Mucosa of descending colon (tissue), 3 donors: ENCODE measurements around the gene POU2F1. TPM values are rescaled to one million over a fixed set of nuclear protein-coding genes. Genes with fewer than 3 reads are reported as not detected.

Source experiments
- ATAC-seq: fragments of 200-7000 bp; cut with Tn5 transposase; one replicate; pipeline ENCODE4 v1.9.1; 2020; ENCODE audit warnings: mild to moderate bottlenecking, moderate library complexity
- DNase-seq, 3 donors: peaks; one replicate each; pipeline ENCODE4 v3.0.0-alpha.2; 2020
- H3K36me3 ChIP-seq: fragments of 200-600 bp; one replicate; pipeline ENCODE4 v1.8.0; 2021; ENCODE audit warnings: low read depth, mild to moderate bottlenecking
- H3K4me1 ChIP-seq: fragments of 200-600 bp; one replicate; pipeline ENCODE4 v1.8.0; 2021; ENCODE audit warnings: low read depth, mild to moderate bottlenecking
- H3K4me3 ChIP-seq: fragments of 200-600 bp; one replicate; pipeline ENCODE4 v1.8.0; 2021; ENCODE audit warnings: mild to moderate bottlenecking
- H3K9me3 ChIP-seq: fragments of 200-600 bp; one replicate; pipeline ENCODE4 v1.8.0; 2021; ENCODE audit warnings: mild to moderate bottlenecking
- intact Hi-C, 2 donors: fragments of 100-400 bp; cut with DNase I in 1 of 2; cut with micrococcal nuclease in 1 of 2; formaldehyde crosslinking; loops; one replicate each; pipeline versions ENCODE4 v1.11.0 to v1.11.1; 2022; cut with DNase I, micrococcal nuclease
- total RNA-seq, 3 donors: library from RNA; stranded (reverse); fragmentation: NEBNext Ultra II Directional in 2 of 3; extraction: Animal tissue kit (Norgen Biotek cat#: 25700) in 2 of 3; gene quantifications; one replicate each; pipeline versions ENCODE4 v1.2.1 to v1.2.4, GENCODE V29; 2021 to 2023
- TF ChIP-seq, protein P1 (sequence below): fragments of 200-600 bp; IDR thresholded peaks from one replicate; pipeline ENCODE4 v1.8.0; 2022; ENCODE audit warnings: antibody characterized with exemption, mild to moderate bottlenecking
- donor health status: DM: no; HTN: no; CAD: no; lungs with moderate emphysema.
- donor health status: DM: no; HTN: no; CAD: no.
- donor health status: DM: no; HTN: yes; CAD: no.

Gene POU2F1
- total RNA-seq, 3 donors from 2014 or later = 16.9 to 18.5 (median 18.0) TPM

DNA sequence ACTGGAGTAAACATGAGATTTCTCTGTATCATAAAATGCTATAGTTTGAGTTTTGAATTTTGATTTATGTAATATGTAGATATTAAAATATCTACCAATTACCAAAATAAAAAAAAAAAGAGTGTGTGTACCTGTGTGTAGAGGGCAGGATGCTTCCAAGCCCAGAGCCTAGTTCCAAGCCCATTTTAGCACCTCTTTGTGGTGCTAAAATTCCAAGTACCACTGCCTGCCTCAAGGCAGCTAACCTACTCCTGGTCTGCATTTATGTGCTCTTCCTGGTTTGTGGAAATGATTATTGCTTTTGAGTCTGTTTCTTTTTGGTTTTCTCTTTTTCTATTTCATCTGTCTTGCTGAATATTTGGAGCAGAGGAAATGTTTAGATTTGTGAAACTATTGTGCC lies 8.7 kb upstream of the POU2F1 start:
- intact Hi-C loops = loop anchor here in 1 of 2 donors (10.0 kb wide), 1 partner anchor 147 kb away; no protein-coding TSS in a partner anchor
- DNase-seq (no peak), ATAC-seq (no peak)
- TF ChIP-seq, protein P1, sequence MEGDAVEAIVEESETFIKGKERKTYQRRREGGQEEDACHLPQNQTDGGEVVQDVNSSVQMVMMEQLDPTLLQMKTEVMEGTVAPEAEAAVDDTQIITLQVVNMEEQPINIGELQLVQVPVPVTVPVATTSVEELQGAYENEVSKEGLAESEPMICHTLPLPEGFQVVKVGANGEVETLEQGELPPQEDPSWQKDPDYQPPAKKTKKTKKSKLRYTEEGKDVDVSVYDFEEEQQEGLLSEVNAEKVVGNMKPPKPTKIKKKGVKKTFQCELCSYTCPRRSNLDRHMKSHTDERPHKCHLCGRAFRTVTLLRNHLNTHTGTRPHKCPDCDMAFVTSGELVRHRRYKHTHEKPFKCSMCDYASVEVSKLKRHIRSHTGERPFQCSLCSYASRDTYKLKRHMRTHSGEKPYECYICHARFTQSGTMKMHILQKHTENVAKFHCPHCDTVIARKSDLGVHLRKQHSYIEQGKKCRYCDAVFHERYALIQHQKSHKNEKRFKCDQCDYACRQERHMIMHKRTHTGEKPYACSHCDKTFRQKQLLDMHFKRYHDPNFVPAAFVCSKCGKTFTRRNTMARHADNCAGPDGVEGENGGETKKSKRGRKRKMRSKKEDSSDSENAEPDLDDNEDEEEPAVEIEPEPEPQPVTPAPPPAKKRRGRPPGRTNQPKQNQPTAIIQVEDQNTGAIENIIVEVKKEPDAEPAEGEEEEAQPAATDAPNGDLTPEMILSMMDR = no peak
- Histone ChIP-seq H3K9me3 (peaks cover 10% of the 10 kb centered on the region), H3K4me1 (no peaks in the 10 kb centered on the region), H3K4me3 (no peak overlapping the region), H3K36me3 (no peaks in the 10 kb centered on the region)

DNA sequence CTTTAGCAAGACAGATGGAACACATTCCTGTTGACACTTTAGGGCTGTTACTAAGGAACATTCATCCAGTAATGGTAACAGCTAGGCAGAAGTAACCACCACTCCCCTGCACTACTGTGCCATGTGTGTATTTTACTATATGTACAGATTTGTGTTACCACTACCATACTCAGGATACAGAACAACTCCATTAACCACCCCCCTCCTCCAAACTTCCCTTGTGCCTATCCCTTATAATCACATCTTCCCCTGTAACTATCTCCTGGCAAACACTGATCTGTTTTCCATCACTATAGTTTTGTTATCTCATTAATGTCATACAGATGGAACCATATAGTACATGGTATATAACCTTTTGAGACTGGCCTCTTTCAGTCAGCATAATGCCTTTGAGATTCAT lies 3.9 kb upstream of the POU2F1 start:
- intact Hi-C loops = loop anchor here in 1 of 2 donors (10.0 kb wide), 1 partner anchor 152 kb away; no protein-coding TSS in a partner anchor
- TF ChIP-seq, protein P1 = no peak
- Histone ChIP-seq H3K4me1 (peaks cover 8% of the 10 kb centered on the region), H3K9me3 (no peaks in the 10 kb centered on the region), H3K36me3 (no peaks in the 10 kb centered on the region), H3K4me3 (no peak overlapping the region)
- ATAC-seq (no peak), DNase-seq (no peak)

DNA sequence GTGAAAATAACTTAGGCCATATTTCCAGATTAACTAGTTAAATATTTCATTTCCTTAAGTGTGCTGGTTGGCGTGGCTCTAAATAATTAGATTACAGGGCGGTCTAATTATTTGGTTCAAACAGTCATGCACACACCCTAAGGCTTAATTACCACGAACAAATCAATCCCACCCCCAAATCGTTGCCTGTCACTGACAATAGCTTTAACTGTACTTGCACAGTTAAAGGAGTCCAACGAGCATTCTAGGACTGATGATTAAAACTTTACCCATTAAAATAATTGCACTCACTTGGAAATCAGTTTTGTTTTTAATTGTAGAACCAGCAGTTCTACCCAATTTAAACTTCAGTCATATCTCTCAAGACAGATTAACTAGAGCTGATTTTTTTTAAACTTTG lies 1.5 kb upstream of the POU2F1 start:
- ATAC-seq = no peak

DNA sequence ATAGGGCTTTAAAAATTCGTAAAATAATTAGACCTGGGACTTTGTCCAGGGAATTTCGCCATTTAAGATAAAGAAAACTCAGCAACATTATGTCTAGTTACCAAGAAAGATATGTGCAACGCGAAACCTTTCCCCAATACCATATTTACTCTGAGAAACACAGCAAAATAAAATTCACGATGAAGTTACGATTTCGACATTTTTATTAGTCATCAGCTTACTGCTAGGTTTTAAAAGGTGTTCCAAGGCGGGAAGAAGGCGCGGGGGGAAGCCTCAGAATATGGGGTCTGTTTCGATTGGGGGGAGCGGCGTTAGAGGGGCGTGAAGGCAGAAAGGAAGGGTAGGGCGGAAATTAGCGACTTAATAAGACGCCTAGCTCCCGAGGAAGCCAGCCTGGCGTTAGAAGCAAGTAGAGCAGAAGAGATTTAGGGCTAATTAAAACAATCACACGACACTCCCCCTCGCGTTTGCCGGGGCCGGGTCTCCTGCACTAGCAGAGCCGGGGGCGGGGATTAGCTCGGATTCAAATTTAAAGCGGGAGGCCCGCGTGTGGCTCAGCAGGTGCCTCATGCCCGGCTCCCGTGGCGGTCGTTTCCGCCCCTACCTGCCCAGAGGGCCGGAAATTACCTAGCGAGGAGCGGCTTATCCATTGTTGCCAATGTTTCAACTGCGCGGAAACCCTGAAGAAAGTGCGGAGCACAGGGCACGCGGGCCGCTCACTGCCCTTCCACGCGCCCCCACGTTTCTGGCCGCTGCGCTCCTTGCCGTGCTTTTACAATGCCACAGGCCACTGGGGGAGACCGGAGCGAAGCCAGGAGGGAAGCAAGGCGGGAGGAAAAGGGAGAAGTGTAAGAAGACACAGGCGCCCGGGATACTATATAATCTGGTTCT lies 795 bp upstream of the POU2F1 start:
- TF ChIP-seq, protein P1 = no peak
- peaks cover 18% of the 10 kb centered on the region for H3K4me1 ChIP-seq
- peak overlapping the region; percentile 50 for H3K4me3 ChIP-seq
- H3K36me3 ChIP-seq = no peaks in the 10 kb centered on the region
- intact Hi-C loops = loop anchor here in 1 of 2 donors (10.0 kb wide), 1 partner anchor 155 kb away; no protein-coding TSS in a partner anchor
- ATAC-seq (peak; percentile 70), DNase-seq (peak; percentile 93 to 98 (median 95))
- no peaks in the 10 kb centered on the region for H3K9me3 ChIP-seq

More for the DNA sequence above, 1.5 kb upstream of the POU2F1 start:
- DNase-seq = no peak
- H3K36me3 ChIP-seq = no peaks in the 10 kb centered on the region
- intact Hi-C loops = loop anchor here in 1 of 2 donors (10.0 kb wide), 1 partner anchor 154 kb away; no protein-coding TSS in a partner anchor
- H3K4me3 ChIP-seq = no peak overlapping the region
- H3K9me3 ChIP-seq = no peaks in the 10 kb centered on the region
- TF ChIP-seq, protein P1 = no peak
- peaks cover 18% of the 10 kb centered on the region for H3K4me1 ChIP-seq

DNA sequence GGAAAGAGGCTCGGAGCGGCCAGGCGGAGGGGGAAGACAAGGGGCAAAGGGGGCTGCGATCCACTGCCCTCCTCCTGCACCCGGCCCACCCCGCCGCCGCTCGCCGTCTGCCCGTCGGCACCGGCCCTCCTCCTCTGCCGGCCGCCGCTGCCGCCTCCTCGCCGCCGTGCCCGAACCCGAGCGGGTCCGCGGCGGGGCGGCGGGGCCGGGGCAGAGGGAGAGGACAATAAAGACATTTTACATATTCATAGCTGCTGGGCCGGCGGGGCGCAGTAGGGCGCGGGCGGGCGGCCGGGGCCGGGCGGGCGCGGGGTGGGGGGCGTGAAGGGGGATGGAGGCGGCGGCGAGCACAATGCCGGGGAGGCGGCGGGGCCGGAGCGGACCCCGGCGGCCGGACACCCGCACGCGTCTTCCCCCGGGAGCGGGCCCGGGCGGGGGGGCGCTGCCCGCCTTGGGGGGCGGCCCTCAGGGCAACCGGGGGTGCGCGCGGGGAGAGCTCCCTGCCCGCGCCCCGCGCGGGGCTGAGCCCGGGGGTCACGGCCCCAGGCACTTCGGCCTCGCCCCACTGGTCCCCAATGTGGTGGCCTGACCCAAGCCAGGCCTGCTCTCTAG lies 546 bp downstream of the POU2F1 start:
- DNase-seq = peak in 1 of 3 donors; percentile 61
- Histone ChIP-seq H3K36me3 (no peaks in the 10 kb centered on the region), H3K4me1 (peaks cover 18% of the 10 kb centered on the region), H3K4me3 (peak overlapping the region; percentile 67), H3K9me3 (no peaks in the 10 kb centered on the region)
- TF ChIP-seq, protein P1 = no peak
- peak; percentile 19 for ATAC-seq
- intact Hi-C loops = no loop called here
